NCI-H82 (cell line): ENCODE results near the gene PAEP.

Source experiments
- DNase-seq: peaks from one replicate; lab custom pipeline; 2025; lab: John Stamatoyannopoulos, UW

The PAEP gene

DNA sequence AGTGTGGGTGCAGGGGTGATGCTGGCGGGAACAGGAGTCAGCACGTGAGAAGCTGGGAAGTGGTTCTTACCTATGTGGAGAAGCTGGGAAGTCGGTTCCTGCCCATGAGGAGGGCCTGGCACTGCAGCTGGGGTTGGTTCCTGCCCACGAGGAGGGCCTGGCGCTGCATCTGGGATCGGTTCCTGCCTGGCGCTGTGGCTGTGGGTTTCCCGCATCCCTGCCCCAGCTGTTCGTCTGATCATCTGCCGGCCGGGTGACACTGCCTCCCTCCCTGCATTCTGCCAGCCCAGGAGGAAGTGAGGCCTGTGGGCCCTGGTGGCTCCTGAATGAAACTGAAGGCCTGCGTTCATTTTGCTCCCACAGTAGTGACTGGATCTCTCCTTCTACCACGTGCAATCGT lies 10.5 kb upstream of the PAEP start:
- no peak for DNase-seq

DNA sequence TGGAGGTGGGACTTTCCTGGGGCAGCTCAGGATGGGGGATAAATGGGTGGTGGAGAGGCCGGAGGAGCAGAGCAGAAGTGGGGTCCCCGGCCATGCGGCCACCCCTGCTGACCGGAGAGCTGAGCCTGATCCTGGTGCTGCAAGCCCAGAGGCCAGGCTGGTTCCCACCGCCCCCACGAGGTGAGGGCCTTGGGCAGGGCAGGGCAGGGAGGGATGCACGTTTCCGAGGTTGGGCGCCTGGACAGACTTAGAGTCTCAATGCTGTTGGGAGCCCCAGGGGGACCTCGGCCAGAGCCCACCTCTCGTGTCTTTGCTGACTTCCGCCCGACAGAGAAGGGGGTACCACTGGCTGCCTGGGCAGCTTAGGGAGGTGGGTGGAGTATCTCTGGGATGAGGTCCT lies 10.1 kb upstream of the PAEP start:
- DNase-seq, result no peak

DNA sequence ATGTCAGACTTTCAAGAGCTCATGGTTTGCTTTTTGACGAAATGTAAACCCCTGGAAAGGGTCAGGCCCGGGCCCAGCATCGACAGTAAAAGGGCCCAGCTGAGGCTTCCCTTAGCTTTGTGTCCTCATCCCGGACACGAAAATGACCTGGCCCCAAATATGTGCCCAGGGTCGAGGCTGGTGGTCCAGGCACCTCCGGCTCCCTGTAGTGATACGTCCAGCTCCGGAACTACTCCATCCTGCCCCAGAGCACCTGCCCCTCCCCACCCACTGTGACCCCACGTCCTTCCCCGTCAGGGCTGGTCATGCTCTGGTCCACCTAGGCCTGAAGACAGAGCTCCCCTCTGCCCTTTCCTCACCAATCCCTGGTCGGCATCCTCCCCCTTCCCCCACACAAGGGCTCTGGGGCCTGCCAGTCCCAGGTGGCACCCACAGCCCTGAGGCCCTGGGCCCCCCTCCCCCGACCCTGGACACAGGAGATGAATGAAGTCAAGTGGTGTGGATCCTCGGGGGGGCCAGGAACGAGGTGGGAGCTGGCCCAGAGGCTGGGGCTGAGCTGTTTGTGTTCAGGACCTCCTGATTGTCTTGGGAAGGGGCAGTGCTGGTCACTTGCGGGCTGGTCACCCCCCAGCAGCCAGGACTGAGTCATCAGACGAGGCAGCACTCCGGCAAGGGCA lies 9.4 kb upstream of the PAEP start:
- no peak for DNase-seq

DNA sequence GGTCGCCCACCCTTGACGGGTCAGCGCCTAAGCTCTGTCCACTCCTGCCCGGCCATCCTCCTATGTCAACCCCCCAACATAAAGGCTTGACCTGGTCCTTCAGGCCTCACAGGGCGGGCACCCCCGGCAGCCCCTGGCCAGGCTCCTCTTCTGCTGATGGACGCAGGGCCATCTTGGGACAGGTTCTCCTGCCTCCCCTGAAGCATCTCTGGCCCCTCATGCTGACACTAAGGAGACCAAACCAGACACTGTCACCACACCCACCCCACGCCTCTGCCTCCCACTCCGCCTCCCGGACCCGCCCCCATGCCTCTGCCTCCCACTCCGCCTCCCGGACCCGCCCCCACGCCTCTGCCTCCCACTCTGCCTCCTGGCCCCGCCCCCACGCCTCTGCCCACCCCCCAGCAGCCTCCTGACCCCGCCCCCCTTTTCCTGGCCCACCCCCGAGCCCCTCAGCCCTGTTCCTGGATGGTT lies 8.8 kb upstream of the PAEP start:
- DNase-seq, result peak; percentile 15

DNA sequence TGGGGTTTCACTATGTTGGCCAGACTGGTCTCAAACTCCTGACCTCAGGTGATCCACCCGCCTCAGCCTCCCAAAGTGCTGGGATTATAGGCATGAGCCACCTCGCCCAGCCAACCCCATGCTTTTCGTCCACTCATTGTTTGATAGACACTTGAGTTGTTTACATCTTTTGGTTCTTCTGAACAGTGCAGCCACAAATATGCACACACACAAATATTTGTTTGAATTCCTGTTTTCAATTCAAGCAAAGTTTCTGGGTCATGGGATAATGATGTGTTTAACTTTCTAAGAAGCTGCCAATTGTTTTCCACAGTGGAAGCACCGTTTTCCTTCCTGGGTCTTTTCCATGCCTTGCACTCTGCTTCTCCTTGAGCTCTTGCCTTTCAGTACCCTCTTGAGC lies 6.8 kb upstream of the PAEP start:
- DNase-seq, result no peak

DNA sequence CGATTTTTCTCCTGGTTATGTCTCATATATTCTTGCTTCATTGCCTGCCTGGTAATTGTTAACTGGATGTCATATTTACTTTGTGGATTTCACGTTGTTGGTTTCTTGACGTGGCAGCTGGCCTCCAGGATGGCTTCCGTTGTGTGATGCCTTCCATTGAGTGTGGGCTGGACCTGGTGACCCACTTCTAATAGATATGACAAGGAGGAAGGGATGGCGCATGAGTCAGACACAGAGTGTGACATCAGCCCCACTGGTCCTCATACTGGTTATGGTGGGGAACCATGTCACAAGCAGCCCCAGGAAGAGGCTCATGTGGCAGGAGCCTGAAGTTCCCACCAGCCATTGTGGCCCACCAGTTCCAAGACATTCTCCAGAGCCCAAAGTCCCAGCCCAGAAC lies 6.4 kb upstream of the PAEP start:
- DNase-seq, result no peak

DNA sequence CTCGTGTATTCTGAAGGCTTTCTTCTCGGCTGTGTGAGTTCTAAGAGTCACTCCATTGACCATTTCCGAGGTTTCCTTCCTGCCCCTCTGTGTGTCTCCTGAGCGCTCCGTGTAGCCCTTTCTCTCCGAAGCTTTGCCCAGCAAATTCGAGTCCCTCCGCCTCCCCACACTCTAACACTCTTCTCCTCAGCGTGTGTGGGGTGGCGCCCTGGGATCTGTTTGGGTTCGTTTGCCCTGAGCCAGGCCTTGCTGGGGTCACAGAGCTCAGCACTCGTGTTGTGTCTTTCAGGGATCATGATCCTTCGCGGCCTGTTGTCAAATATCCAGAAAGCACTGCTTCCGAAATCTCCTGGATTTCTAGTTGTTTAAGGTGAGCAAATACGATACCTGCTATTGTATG lies 5.6 kb upstream of the PAEP start:
- DNase-seq, result no peak

DNA sequence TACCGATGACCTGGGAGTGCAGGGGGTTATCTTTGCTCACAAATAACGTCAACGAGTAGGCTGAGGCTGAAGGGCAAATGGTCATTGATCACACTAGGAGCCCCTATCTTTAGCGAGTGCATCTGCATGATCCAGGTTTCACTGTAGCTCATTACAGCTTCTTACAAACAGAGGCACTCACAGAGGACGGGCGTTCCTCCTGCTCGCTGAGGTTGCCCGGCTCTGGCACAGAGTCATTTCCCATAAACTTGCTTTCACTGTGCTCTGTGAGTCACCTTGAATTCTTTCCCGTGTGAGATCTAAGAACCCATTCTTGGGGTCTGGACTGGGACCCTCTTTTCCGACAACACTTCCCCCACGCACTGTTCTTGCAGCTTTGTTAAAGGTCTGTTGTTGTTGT lies 1.9 kb upstream of the PAEP start:
- no peak for DNase-seq

DNA sequence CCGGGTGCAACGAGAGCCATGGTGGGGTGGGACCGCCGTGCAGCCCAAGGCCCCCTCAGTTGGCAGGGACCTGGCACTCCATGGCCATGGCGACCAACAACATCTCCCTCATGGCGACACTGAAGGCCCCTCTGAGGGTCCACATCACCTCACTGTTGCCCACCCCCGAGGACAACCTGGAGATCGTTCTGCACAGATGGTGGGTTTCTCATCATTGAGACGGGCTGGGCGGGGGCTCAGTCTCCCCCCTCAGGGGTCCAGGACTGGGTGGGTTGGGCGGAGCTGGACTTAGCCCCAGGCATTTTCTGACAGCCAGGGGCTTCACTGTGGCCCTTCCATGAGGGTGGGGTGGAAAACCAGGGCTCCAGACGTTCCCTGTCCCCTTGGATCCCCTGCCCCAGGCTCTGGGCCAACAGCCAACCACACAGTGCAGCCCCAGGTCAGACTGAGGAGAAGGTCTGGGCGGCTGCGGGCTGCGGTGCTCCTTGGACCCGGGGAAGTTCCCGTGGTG lies 734 bp downstream of the PAEP start:
- DNase-seq, result no peak

DNA sequence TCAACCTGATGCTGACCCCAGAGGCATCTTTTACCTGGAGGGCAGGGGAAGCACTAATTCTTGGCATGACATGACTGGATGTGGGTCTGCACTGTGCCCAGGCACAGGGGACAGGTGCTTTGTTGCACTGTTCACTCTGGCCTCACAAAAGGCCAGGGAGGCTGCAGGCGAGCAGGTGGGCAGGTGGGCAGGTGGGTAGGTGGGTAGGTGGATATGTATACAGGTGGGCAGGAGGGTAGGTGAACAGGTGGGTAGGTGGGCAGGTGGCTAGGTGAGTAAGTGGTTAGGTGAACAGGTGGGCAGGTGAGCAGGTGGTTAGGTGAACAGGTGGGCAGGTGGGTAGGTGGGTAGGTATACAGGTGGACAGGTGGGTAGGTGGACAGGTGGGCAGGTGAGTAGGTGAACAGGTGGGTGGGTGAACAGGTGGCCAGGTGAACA lies 1.5 kb downstream of the PAEP start:
- DNase-seq, result no peak

DNA sequence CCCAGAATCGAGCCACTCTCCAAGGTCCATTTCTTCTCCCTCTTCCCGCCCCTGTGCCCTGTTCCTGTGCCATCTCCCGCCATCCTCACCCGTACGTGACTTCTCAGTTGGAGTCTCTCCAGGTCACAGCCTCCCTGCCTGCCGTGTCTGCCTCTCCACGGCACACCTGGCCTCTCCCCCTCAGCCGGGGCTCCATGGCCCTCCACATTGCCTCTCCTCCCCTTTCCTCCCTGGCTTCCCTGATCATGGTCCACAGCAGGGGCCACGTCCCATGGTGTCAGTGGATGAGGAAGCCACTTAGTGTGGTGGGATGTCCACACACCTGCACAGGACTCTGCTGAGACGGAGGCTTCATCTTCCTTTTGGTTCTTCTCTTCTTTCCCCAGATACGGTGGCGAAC lies 2.3 kb downstream of the PAEP start:
- no peak for DNase-seq

DNA sequence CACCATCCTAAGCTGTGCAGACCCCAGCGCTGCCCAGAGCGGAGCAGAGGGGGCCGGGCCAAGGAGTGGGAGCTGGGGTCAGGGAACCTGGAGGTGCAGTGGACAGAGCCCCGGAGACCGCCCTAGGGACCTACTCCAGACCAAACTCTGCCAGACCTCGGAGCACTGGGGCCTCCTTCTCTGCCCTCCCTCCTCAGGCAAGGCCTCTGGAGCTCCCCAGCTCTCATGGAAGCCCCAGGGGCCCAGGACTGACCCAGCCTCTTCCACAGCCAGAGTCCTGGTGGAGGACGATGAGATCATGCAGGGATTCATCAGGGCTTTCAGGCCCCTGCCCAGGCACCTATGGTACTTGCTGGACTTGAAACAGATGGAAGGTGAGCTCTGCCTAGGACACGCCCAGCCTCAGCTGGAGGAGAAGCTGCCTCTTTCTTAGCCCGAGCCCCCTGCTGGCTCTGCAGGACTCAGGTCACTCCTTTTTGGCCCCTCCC lies 3.6 kb downstream of the PAEP start:
- peak; percentile 13 for DNase-seq

DNA sequence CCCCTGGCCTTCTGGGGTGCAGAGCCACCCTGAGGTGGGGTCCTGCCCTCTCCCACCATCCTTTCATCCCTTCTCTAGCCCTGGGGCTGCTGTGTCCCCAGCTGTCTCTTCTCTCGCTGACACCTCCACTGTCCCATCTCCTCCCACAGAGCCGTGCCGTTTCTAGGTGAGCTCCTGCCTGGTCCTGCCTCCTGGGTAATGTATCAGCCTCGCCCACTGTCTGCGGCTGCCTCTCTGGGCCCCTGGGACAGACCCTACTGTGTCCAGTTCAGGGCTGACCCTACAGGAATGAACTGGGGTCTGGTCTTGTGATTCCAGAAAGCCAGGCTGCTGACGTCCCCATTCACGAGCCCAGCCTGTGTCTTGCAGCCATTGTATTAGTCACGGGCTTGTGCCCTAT lies 4.1 kb downstream of the PAEP start:
- DNase-seq, result no peak

DNA sequence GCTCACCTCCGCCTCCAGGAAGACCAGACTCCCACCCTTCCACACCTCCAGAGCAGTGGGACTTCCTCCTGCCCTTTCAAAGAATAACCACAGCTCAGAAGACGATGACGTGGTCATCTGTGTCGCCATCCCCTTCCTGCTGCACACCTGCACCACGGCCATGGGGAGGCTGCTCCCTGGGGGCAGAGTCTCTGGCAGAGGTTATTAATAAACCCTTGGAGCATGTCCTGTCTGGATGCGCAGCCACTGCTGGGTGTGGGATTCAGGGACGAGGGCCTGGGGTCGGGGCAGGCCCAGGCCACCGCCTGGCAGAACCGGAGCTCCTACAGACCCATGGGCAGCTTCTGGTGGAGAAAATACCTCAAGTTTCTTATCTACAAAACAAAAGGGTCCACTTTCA lies 5.0 kb downstream of the PAEP start:
- no peak for DNase-seq

DNA sequence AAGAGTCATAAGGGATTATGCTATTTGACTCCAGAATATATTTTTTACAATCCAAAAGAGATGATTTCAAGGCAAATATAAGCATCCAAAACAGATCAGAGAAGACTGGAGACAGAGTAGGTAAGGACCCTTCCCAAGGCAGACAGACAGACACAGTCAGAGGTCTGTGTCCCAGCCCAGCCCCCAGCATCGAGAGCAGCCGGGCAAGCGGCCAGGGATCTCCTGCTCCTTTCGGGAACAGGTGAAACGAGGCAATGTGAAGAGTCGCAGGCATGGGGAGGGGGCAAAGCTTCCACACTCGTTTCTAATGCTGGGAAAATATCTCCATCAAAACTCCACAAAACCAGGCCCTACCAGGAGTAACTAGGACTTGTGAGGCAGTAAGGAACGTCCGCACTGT lies 5.8 kb downstream of the PAEP start:
- DNase-seq, result no peak

DNA sequence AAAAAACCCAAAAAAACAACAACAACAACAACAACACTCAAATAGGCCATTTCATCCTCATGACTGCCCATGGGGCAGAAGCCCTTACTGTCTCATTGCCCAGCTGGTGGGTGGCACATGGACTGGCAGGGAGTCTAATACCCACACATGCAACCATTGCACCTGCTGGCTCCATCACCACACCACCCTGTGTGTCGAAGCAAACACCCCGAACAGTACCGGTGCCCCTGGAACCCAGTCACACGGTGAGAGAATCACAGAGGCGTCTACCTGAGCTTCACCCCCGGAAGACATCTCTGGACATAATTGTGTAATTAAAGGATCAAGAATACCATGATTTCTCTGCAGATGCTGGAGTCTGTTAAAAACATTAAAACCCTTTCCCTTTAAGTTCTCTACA lies 6.5 kb downstream of the PAEP start:
- no peak for DNase-seq

DNA sequence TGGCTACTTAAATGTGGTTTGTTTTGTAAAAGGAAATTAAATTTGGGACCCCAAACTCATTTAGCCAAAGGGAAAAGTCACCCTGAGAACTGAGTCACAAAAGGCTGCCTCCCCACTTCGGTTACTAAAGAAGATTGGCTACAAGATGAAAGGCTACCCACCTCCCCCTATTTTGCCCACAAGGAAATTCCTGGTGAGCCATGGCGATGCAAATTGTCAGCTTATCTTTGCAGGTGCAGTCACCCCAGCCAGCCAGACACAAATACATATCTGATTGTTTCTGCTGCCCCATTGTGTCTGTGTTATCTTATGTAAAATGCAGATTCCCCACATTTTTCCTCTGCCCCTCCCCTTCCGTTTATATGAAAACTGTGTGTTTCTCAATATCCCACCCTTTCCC lies 8.9 kb downstream of the PAEP start:
- DNase-seq, result no peak

DNA sequence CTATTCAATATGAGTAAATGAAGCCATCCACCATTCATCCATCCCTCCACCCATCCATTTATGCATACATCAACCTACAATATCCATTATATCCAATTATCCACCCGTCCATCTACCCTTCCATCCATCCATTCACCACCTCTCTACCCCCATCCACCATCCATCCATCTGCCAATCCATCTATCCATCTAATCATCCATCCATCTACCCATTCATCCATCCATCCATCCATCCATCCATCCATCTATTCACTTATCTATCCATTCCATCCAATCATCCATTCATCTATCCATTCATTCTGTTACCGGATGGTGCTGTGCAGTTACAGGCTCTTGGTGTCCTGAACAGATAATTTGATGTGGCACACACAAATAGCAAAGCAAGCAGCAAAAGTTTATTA lies 10.7 kb downstream of the PAEP start:
- DNase-seq, result no peak

DNA sequence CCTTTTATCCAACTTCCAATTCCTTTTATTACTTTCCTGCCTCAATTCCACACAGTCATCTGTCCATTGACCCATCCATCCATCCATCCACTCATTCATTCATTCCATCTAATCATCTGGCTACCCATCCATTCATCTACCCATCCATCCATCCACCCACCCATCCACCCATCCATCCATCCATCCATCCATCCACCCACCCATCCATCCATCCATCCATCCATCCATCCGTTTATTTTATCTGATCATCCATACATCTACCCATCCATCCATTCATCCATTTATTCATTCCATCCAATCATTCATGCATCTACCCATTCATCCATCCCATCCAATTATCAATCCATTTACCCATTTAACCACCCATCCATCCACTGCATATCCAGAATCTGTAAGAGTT lies 11.6 kb downstream of the PAEP start:
- DNase-seq, result no peak

DNA sequence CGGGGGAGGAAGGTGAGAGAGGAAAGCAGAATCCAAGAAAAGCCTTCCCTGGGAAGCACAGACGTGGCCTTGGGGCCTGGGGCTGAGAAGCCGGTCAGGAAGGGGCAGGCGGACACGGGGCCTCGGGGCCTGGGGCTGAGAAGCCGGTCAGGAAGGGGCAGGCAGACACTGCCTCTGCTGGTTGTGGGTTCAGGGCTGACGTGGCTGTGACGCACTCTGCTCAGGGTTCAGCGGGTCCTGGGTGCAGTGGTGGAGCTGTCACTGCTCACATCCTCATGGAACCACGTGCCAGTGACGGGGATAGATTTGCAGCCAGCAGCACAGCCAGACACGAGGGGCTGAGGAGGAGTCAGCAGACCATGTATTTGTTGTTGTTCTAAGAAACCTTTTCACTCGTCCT lies 12.8 kb downstream of the PAEP start:
- no peak for DNase-seq

DNA sequence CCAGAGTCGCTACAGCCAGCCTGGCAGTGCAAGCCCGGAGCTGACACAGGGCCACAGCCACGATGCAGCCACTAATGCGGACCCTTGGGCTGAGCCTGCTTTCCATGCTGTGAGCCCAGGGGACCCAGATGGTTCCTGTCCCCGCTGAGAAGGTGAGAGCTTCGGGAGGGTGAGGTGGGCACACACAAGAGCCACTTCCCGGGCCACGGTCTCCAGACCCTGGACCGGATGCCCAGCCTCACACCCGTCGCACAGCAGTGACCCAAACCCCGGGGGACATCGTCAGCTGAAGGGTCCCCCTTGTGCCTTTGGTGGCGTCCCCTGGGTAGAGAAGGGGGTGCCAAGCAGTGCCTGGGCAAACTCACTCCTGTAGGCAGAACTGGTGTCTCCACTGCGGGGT lies 13.4 kb downstream of the PAEP start:
- no peak for DNase-seq

DNA sequence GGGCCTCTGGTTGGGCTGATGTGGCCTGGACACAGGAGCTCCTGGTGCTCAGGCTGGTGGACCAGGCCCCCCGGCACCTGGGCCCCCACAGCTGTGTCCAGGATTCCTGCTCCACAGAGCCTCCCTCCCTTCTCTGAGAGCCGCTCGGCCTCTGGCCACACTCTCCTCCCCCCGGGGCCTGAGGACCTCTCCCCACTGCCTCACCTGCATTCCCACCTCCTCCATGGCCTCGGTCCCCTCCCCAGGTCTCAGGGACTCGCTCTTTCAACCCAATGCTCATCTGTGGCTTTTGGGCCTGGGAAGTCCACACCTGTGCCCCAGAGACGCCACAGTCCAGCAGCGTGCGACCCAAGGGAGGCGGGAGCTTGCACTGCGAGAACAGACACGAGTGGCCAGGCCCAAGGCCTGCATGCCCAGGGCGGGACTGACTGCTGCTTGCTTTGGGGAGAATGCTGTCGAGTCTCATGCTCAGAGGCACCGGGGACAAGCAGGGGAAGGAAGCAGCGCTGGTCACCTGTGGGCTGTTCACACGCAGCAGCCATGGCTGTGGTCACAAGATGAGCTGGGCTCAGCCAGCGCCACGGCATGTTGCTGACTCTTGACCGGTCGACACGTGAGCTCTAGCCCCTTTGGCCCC lies 14.6 kb downstream of the PAEP start:
- no peak for DNase-seq

DNA sequence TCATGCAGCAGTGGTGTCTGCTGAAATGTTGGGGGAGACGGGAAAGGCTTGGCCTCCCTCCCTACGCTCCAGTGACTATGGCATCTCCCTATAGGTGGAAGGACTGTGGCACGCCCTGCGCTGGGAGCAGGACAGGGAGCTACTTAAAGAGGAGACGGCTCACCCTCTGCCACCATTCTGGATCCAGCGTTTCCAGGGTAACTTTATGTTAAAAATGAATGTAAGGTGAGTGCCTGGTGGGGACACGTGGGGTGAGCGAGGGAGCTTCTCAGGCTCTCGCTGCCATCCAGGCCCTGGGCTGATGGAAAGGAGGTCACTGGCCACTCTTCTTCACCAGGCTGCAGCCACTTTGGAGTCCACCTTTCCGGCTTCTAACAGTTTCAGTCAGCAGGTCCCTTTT lies 15.7 kb downstream of the PAEP start:
- no peak for DNase-seq

DNA sequence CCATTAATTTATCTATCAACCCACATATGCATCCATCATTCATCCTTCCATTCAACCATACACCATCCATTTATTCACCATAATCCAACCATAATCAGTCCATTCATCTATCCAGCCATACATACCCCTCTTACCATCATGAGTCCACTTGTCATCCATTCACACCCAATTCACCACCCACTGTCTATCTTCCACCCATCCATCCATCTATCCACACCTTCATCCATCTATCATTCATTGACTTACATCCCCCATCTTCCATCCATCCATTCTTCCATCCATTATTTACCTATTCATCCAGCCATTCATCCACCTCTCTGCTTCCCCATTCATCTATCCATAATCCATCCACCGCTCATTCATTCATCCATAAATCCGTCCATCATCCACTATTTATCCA lies 17.8 kb downstream of the PAEP start:
- DNase-seq, result no peak
